Head of caudate nucleus (tissue), 42 donors: ENCODE data around the gene HS3ST4.
"Not testable (repeated sequence)": the region's sequence is repeated elsewhere in the genome, so short reads cannot be mapped to it uniquely, and the experiment has no call there.

Experiments used
- DNase-seq, 42 donors: peaks; one replicate each; pipeline versions ENCODE4 v3.0.0 to v3.0.0-alpha.2; 2020 to 2021; ENCODE audit warnings: mixed read lengths in 7 of 42
- intact Hi-C: fragments of 100-400 bp; cut with DNase I; formaldehyde crosslinking; loops from one replicate; pipeline ENCODE4 v1.15.0; 2022

HS3ST4 gene

DNA sequence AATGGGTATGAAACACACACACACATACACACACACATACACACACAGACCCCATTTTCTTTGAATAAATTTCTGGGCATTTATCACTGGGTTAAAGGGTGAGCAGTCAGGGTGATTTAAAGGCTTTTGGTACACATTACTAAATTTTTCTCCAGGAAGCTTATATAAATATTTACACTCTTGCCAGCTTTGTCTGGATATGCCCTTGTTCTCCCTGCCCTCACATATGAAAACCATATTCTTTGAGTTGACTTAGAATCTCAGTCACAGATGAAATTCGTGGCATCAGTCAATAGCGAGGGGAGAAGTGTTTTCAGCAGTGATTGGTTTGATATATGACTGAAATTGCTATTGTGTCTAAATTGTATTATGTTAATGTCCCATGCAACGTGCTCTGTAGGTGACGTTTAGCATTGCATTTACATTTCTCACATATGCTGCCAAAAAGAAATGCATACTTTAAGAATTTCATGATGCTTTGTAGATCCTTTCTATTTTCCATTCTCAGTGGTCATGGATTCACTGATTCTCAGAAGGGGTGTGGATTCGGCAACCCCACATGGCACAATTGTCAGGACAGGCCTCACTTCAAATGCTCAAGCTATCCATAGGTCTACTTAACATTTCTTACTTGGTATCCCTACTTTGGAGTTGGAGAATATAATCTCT lies 34.8 kb downstream of the HS3ST4 start:
- intact Hi-C loops: no loop called here
- DNase-seq: no peak

DNA sequence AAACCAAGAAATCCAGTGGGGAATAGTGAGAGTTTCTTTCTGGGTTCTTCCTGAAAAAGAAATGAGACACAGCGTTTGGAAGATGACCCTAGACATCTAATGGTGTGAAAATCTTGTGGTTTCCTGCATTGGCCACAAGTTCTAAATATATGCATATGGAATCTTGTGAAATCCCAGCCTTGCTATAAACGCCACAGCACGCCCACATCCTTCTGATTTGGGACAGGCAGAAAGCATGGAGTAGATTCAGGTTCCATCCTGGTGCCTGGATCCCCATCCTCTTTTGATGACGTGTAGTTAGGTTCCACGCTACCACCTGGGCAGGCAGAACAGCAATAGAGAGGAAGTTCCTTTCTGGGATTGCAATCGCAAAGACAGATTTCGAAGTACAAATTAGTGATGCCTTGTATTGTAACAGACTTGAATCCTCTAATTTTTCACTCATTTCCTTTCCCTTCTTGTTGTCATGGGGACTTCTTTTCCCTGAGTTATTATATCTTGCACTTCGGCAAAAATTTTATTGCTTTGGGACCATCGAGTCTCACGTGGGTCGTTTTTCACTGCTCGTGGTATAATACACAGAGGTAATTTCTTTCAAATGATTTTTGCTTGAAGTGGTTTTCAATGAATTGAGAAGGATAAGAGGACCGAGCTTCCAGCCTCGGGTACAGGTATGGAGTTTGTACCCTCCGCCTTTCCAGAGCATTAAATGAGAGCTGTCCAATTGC lies 37.6 kb downstream of the HS3ST4 start:
- no peak for DNase-seq
- intact Hi-C loops: no loop called here

DNA sequence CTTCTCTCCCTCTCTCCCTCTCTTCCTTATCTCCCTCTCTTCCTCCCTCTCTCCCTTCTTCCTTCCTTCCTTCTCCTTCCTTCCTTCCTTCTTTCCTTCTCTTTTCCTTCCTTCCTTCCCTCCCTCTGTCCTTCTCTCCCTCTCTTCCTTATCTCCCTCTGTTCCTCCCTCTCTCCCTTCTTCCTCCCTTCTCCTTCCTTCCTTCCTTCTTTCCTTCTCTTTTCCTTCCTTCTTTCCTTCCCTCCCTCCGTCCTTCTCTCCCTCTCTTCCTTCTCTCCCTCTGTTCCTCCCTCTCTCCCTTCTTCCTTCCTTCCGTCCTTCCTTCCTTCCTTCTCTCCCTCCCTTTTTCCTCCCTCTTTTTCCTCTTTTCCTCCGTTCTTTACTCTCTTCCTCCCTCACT lies 38.6 kb downstream of the HS3ST4 start:
- DNase-seq: no peak
- intact Hi-C loops: no loop called here

DNA sequence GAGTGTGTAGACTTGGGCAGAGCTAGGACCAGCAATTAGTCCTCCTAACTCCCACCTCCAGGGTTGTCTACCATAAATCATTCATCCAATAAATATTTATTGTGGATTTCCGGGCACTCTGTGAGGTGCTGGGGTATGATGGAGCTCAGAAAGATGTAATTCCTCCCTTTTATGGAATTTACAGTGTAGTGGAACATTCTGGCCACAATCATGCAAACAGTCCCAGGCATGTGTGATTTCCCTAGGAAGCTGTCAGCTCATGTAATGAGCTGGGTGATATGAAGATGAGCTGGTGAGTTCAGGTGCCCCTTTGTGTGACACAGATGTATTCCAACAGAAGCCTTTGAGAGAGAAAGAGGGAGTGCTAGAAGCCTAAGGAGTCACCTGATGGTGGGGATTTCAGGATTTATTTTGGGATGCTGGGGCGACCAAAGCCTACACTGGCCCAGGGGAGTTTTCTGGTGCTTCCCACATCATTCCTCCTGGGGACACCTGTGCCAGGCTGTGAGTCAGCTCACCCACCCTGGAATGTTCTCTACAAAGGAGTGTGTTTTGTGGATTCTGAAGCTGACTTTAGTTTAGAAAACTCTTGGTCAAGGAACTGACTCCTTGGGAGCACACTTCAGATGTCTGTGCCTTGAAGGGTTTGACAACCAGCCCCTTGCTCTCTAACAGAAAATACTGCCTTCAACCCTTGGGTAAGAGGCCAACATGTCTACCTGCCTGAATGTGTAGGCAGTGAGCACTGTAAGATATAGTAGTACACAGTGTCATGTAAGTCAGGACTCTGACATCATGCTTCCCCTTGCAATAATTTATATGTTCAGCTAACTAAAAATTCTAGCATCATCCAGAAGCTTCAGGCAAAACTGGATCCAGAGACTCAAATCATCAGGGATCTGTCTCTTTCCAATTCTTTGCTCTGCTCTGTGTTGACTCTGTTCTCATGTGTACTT lies 42.9 kb downstream of the HS3ST4 start:
- DNase-seq: peak in 26 of 42 donors; percentile 6 to 78 (median 28)

DNA sequence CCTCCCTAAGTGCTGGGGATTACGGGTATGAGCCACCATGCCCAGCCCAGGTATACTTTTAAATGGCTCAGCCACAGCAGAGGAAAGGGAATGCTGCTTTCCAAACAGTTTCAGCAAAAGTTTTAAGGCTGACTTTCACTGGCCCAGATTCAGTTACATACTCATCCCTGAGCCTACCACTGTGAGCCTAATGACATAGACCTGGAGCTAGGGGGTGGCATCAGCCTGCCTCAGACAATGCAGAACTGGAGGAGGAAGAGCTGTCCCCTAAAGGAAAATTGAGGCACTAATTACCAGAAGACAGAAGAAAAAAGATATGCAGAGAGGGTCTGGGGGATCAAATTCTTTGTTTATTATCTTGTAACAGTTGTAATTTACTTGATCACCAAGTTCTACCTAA lies 43.9 kb downstream of the HS3ST4 start:
- intact Hi-C loops: no loop called here
- DNase-seq: no peak

More for the DNA sequence above, 42.9 kb downstream of the HS3ST4 start:
- intact Hi-C loops: no loop called here

DNA sequence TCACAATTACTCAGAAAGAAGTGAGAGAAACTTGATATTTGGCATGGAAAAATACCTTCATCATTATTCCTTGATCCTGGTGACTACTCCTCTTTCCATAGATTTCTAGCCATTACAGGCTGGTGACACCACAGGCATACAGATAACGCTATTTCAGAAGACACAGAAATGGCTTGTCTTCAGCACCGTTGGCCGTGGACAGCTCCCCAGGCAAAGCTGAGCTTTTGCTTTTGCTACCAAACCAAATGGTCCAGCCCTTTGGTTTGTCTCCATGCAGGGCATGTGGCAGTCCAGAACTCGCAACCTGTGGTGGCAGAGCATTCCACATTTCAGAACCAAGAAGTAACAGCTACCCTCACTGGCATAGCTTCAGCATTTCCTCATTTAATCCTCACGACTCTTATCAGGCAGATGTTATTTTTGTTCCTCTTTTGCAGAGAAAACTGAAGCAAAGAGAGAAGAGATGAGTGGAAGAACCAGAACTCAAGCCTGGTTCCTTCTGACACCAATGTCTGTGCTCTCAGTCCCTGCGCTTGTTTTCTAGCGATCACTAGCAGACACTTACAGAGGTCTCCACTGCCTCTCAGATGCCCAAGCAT lies 55.5 kb downstream of the HS3ST4 start:
- DNase-seq: no peak
- intact Hi-C loops: no loop called here

DNA sequence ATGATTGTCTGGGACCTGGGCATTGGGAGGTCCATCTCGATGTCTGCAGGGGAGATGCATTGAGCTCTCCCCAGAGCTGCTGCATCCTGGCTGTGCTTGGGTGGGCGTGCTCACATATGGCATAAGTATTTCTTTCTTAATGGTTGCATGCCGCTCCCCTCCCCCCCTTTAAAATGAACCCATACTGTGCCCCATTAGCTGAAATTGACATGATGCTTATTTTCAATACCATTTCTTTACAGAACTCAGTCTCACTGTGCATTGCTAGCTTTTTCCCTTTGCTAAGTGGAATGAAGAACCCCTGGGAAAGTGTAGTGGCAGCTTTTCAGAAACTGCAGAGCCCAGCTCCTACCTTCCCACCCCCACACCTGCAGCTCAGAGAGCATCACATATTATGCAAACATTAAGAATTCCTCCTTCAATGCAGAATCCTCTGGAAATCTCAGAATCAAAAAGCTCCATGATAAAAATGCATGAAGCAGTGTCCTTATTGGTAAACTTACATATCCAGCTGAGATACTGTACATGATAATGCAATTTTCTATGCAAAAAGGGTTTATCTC lies 56.4 kb downstream of the HS3ST4 start:
- intact Hi-C loops: no loop called here
- DNase-seq: peak in 14 of 42 donors; percentile 12 to 69 (median 34)

DNA sequence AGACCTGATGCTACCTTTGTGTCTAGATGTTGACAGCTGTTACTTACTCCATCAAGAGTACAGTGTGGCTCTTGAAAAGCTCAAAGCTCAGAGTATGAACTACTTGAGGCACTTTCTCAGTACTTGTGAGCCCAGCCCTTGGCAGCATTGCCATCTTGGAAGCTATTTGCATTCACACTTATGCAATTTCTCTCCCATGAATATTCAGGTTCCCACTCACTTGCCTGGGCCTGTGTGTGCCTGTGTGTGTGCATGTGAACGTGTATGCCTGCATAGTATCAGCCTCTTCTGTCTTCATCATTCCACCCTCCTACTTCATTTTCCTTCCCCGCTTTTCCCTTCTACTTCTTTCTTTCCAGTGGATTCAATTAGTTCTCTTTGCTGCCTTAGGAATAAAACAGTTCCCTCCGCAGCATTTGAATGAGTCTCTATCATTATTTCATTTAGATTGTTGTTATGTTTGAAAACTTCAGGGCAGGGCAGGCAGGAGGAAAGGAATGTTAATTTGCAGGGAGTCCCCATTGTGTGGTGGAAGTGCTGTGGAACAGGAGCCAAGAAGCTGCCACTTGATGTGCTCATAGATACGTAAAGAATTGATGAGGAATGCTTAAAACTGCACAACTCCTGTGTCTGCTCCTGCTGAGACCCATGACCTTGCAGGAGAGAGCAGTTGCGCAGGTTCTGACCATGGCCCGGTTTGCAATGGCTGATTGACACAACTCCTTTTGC lies 58.9 kb downstream of the HS3ST4 start:
- intact Hi-C loops: no loop called here
- peak in 14 of 42 donors; percentile 13 to 67 (median 38) for DNase-seq

DNA sequence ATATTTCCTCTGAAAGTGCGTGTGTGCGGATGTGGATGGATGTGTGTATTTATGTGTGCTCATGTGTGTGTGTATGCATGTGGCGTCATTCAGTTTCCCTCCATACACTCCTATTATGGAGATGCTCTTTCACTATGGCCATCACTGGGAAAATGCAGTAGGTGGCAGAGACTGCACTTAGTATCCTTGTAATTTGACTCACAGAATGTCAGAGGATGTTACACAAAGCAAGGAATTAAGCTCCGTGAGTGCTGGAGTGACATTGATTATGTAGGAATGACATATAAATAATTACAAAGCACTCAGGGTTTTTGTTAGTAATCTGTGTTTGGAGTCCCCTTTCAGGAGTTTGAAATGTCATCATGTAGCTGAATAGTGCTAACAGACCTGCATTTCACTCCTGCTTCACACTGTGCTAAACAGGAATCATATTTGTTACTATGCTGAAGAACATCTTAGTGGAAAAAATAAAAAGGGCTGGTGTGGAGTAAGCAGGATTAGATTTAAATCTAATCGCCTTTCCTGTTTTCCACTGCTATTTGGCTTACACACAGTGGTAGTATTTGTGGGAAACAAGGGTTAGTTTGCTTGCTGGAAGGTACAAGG lies 59.6 kb downstream of the HS3ST4 start:
- no peak for DNase-seq
- intact Hi-C loops: no loop called here

DNA sequence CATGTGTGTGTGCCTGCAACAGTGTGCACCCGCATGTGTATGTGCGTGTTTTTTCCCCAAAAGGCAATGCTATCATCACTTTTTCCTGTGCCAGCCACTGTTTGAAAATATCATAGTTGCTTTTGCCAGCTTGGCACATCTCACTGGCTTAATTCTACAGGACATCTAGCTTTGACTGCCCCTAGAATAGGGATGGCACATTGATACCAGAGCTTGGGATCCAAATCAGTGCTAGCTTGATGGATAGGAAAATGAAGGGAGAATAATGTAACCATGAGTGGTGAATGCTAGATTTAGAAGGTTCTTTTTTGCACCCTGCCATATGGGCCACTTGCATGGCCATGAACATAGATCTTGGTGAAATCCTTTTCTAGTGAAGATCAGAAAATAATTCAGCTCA lies 72.7 kb downstream of the HS3ST4 start:
- no peak for DNase-seq
- intact Hi-C loops: no loop called here

DNA sequence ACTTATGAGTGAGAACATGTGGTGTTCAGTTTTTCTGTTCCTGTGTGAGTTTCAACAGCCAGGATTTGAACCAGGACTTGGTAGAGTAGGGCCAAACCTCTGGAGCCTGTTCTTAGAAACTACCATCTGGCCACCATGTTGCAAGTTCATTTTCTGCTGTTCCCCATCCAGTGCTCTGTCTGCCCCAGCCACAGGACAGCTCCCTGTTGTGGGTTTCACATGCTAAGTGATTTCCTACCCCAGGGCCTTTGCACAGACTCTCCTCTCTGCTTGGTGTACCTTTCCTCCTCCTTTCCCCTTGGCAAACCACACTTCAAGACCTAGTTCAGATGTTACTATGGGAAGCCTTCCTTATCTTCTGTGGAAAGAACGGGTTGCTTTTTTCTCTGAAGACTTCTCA lies 79.5 kb downstream of the HS3ST4 start:
- intact Hi-C loops: no loop called here
- DNase-seq: no peak

DNA sequence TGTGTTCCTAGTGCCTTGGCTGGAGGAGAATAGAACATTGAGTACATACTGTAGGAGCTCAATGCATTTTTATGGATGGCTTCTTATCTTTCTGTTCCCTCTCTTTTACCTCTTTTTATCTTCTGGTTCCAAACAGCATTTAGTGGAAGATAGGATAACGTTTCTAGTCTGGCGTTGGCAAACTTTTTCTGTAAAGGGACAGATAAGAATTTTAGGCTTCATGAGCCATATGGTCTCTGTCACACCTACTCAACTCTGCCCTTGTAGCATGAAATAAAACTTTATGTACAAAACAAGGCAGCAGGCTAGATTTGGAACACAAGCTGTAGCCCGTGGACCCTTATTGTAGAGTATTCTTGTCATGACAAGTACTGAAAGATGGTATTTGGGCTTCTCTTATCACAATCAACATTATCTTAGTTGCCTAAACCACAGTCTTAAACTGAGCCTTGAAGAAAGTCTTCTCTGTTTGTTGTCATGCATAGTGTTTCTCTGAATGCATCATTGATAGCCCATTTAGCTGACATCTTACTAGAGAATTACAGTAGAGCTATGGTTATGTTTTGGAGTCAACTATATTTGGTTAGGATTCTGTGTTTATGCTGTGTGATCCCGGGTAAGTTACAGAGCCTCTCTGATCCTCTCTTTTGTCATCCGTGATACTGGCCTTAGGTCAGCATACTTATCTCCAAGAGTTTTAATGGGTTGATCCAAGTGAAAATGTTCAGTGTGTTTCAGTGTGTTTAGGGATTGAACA lies 80.2 kb downstream of the HS3ST4 start:
- no peak for DNase-seq
- intact Hi-C loops: no loop called here

DNA sequence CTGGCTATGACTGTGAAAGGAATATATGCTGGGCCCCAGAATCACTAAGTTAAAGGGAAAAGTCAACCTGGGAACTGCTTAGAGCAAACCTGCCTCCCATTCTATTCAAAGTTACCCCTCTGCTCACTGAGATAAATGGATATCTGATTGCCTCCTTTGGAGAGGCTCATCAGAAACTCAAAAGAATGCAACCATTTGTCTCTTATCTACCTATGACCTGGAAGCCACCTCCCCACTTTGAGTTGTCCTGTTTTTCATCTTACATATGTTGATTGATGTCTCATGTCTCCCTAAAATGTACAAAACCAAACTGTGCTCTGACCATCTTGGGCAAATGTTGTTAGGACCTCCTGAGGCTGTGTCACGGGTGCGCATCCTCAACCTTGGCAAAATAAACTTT lies 84.5 kb downstream of the HS3ST4 start:
- intact Hi-C loops: not testable (repeated sequence)

DNA sequence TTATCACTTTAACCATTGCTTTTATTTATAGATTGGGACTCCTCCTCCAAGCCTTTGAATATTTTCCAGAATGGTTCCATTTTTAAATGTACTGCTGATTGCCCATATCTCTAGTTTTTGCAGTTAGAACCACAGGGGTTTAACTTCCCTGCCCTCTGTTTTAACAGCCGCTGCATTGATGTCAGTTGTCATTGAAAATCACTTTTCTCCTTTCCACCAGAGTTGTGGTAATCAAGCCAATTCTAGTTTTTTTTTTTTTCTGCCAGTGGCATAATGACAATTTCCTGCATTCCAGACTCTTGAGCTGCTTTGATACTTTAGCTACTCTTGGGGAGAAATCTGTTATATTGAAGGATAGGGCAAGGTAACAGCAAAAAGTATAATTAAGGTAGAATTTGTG lies 91.5 kb downstream of the HS3ST4 start:
- intact Hi-C loops: no loop called here
- no peak for DNase-seq

More for the DNA sequence above, 84.5 kb downstream of the HS3ST4 start:
- DNase-seq: not testable (repeated sequence)

DNA sequence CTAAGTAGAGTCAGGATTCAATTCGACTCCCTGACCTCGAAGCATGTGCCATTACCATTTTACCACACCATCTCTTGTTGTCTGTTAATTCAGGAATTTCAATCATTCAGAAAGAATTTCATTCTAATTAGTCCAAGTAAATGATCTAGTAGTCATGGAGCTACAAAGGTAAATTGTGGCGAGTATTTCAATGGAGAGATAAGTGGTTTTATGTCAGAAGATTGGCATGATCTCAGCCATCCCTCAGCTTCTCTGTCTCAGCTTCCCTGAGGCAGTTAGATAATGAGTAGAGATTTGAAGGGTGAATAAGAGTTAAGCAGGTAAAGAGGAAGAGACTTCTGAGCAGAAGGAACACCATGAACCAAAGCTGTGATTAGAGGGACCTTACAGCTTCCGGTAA lies 93.6 kb downstream of the HS3ST4 start:
- intact Hi-C loops: no loop called here
- DNase-seq: no peak

DNA sequence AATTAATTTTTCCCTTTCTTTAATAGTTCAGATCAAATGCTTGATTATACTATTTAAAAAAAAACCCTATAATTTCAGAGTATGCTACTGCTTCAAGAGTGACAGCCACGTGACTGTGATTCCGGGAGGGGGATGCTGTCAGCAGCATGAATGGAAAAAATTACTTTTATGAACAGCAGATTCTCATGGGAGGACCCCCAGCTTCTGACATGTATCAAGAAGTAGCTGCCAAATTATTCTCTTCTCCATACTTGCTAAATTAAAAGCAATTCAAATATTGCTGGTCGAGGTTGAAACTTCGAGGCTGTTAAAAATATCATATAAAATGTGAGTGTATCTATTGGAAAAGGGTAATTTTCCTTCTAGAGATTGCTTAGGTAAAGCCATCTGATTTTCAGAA lies 95.0 kb downstream of the HS3ST4 start:
- intact Hi-C loops: no loop called here

DNA sequence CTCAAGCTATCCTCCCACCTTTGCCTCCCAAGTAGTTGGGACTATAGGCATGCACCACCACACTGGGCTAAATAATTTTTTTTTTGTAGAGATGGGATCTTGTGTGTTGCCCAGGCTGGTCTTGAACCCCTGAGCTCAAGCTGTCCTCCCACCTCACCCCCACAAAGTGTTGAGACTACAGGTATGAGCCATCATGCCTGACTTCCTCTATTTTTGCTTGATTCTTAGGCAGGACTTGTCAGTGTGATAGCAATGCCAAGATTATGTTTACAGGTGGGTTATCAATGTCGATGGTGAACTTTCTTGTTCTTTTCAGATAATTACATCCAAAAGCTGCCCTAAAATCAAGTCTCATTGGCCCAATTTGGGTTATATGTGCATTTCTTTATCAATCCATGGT lies 96.9 kb downstream of the HS3ST4 start:
- no peak for DNase-seq
- intact Hi-C loops: no loop called here

More for the DNA sequence above, 95.0 kb downstream of the HS3ST4 start:
- no peak for DNase-seq
